ENCODE measurements around the gene HDAC8.

Gene HDAC8

DNA sequence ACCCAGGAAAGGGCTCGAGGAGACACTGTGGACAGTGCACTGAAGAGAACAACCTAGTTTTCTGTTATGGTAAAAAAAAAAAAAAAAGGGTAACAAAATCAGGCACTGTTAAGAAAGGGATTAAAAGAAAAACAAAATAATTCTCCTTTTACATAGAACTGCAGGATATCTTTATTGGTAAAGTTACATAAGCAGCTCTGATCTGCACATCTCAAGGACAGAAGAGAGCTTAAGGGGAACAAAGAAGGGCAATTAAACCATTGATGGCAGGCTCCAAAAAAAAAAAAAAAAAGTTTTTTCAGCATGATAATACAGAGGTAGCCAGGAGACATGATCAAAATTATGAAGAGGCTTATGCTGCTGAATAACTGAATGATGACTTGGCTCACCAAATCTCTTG is 85.0 kb downstream of the HDAC8 start:
- H3K9me2 ChIP-seq (replicated peaks; ENCODE audit: insufficient read depth, low read length), result no peaks in the 10 kb centered on the region
- no peak for DNase-seq
- no peak overlapping the region for H3K9ac ChIP-seq (ENCODE audit: low read length)
- H3K4me2 ChIP-seq (ENCODE audit: low read depth, low read length), result no peak overlapping the region
- no peak overlapping the region for H2AFZ ChIP-seq (ENCODE audit: low read length)
- TF ChIP-seq EZH2phosphoT487 (IDR thresholded peaks at IDR 0.05; ENCODE audit: low read length) (no peak), EZH2 (optimal IDR thresholded peaks at IDR 0.05; ENCODE audit: low read depth, low read length) (no peak)
- TF ChIP-seq, protein P1, sequence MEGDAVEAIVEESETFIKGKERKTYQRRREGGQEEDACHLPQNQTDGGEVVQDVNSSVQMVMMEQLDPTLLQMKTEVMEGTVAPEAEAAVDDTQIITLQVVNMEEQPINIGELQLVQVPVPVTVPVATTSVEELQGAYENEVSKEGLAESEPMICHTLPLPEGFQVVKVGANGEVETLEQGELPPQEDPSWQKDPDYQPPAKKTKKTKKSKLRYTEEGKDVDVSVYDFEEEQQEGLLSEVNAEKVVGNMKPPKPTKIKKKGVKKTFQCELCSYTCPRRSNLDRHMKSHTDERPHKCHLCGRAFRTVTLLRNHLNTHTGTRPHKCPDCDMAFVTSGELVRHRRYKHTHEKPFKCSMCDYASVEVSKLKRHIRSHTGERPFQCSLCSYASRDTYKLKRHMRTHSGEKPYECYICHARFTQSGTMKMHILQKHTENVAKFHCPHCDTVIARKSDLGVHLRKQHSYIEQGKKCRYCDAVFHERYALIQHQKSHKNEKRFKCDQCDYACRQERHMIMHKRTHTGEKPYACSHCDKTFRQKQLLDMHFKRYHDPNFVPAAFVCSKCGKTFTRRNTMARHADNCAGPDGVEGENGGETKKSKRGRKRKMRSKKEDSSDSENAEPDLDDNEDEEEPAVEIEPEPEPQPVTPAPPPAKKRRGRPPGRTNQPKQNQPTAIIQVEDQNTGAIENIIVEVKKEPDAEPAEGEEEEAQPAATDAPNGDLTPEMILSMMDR (IDR thresholded peaks at IDR 0.05; ENCODE audit: low read length), result no peak
- no peaks in the 10 kb centered on the region for H3K27me3 ChIP-seq (replicated peaks; ENCODE audit: insufficient read depth, low read length)
- 0 out of 2 replicates have a peak, but pooled peaks cover 2% of the 10 kb centered on the region for H3K36me3 ChIP-seq (replicated peaks; ENCODE audit: insufficient read depth, low read length)
- H4K20me1 ChIP-seq (ENCODE audit: insufficient read depth, low read length), result no peaks in the 10 kb centered on the region
- H3K9me3 ChIP-seq (replicated peaks; ENCODE audit: insufficient read depth, low read length), result no peaks in the 10 kb centered on the region
- H3K27ac ChIP-seq (ENCODE audit: low read length), result no peak overlapping the region
- H3F3A ChIP-seq (ENCODE audit: insufficient read depth, low read length), result peaks cover 2% of the 10 kb centered on the region; the same call in 1 of the 2 replicates
- H3K79me2 ChIP-seq (ENCODE audit: low read length), result no peaks in the 10 kb centered on the region
- peaks cover 6% of the 10 kb centered on the region for H3K4me1 ChIP-seq (ENCODE audit: low read length)
- H3K4me3 ChIP-seq (ENCODE audit: low read length), result no peak overlapping the region

DNA sequence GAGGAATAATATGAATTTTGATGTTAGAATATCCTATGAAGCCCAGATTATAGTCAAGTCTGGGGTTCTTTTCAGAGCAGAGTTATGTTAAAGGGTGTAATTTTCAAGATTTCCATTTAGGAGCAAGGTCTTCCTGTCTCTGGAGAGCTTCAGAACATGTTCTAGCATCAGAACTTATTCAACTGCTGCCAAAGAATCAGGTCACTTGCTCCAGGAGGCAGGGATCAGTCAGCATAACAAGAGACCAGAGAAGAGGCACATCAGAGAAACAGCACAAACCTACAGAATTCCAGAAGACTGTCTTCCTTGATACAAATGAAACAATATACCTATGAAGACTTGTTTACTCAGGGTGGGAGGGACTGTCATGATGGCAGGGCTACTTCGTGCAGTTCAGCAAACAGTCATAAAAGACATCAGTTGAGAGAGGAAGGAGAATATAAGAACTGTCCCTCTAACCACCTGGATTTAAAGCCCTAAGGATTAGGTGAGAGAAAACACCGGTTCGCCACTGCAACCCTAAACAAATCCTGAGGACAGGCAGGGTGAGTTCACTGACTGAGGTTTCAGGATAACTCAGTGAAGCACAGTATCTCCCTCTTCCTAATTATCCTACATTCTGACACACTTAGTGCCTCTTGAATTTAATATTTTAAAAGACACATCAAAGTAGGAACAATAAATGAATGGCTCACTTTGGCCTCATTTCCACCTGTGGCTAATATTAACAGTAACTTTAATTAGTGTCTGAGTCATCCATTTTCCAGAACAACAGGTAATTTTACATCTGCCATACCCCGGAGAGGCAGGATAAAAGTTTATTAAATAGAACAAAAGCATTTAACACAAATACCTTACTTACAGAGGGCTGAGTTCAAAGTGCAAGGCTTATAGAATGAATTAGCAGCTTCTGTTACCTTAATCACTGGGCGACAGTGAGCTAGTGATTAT is 93.0 kb downstream of the HDAC8 start:
- no peak overlapping the region for H3K27ac ChIP-seq (ENCODE audit: low read length)
- no peak overlapping the region for H3K9ac ChIP-seq (ENCODE audit: low read length)
- H3K4me1 ChIP-seq (ENCODE audit: low read length), result no peaks in the 10 kb centered on the region
- H3K9me3 ChIP-seq (replicated peaks; ENCODE audit: insufficient read depth, low read length), result no peaks in the 10 kb centered on the region
- H3K79me2 ChIP-seq (ENCODE audit: low read length), result no peaks in the 10 kb centered on the region
- no peak overlapping the region for H3K4me3 ChIP-seq (ENCODE audit: low read length)
- no peak for DNase-seq
- TF ChIP-seq EZH2 (optimal IDR thresholded peaks at IDR 0.05; ENCODE audit: low read depth, low read length), result no peak
- TF ChIP-seq, protein P1 (IDR thresholded peaks at IDR 0.05; ENCODE audit: low read length), result no peak
- no peak for TF ChIP-seq EZH2phosphoT487 (IDR thresholded peaks at IDR 0.05; ENCODE audit: low read length)
- no peaks in the 10 kb centered on the region for H3K27me3 ChIP-seq (replicated peaks; ENCODE audit: insufficient read depth, low read length)
- no peaks in the 10 kb centered on the region for H3K9me2 ChIP-seq (replicated peaks; ENCODE audit: insufficient read depth, low read length)
- no peaks in the 10 kb centered on the region for H4K20me1 ChIP-seq (ENCODE audit: insufficient read depth, low read length)
- 0 out of 2 replicates have a peak, but pooled peaks cover 2% of the 10 kb centered on the region for H3K36me3 ChIP-seq (replicated peaks; ENCODE audit: insufficient read depth, low read length)
- H3F3A ChIP-seq (ENCODE audit: insufficient read depth, low read length), result no peaks in the 10 kb centered on the region
- no peak overlapping the region for H2AFZ ChIP-seq (ENCODE audit: low read length)
- H3K4me2 ChIP-seq (ENCODE audit: low read depth, low read length), result no peak overlapping the region

DNA sequence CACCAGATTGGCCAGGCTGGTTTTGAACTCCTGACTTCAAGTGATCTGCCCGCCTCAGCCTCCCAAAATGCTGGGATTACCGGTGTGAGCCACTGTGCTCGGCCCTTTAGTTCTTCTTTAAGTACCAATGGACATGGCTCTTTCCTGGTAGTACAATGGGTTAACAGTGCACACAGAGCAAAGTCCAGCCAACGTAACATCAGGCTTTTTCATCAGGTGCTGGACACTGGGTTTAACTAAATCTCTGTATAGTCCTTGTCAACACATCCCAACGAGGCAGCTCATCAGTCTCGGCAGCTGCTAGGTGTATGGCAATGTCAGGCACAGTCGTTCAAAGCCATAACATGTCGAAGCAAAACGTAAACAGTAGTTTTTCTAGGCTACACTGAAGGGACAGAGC is 93.8 kb downstream of the HDAC8 start:
- no peaks in the 10 kb centered on the region for H3K9me2 ChIP-seq (replicated peaks; ENCODE audit: insufficient read depth, low read length)
- H3K9me3 ChIP-seq (replicated peaks; ENCODE audit: insufficient read depth, low read length), result no peaks in the 10 kb centered on the region
- no peaks in the 10 kb centered on the region for H3K79me2 ChIP-seq (ENCODE audit: low read length)
- no peak overlapping the region for H3K4me3 ChIP-seq (ENCODE audit: low read length)
- H2AFZ ChIP-seq (ENCODE audit: low read length), result no peak overlapping the region
- no peaks in the 10 kb centered on the region for H3K27me3 ChIP-seq (replicated peaks; ENCODE audit: insufficient read depth, low read length)
- TF ChIP-seq EZH2phosphoT487 (IDR thresholded peaks at IDR 0.05; ENCODE audit: low read length), result no peak
- TF ChIP-seq, protein P1 (IDR thresholded peaks at IDR 0.05; ENCODE audit: low read length), result no peak
- no peak for TF ChIP-seq EZH2 (optimal IDR thresholded peaks at IDR 0.05; ENCODE audit: low read depth, low read length)
- H3F3A ChIP-seq (ENCODE audit: insufficient read depth, low read length), result no peaks in the 10 kb centered on the region
- H3K4me2 ChIP-seq (ENCODE audit: low read depth, low read length), result no peak overlapping the region
- H3K9ac ChIP-seq (ENCODE audit: low read length), result no peak overlapping the region
- no peaks in the 10 kb centered on the region for H3K36me3 ChIP-seq (replicated peaks; ENCODE audit: insufficient read depth, low read length)
- H3K27ac ChIP-seq (ENCODE audit: low read length), result no peak overlapping the region
- no peaks in the 10 kb centered on the region for H4K20me1 ChIP-seq (ENCODE audit: insufficient read depth, low read length)
- no peaks in the 10 kb centered on the region for H3K4me1 ChIP-seq (ENCODE audit: low read length)
- DNase-seq, result no peak
